Caki2 (cell line): ENCODE results near the gene HACD1. TPM values are rescaled to one million over a fixed set of nuclear protein-coding genes. Genes with fewer than 3 reads are reported as not detected.

ENCODE experiments used
- total RNA-seq: library from RNA; depleted of rRNA; stranded (reverse); fragments of >200 nt; shearing (Covaris generic); gene quantifications from 2 replicates; pipeline ENCODE4 v1.2.3, GENCODE V29; 2014; ENCODE audit warnings: low replicate concordance; rRNA removed

Gene HACD1
- total RNA-seq, 1 experiment from 2014 or later = 87.0 TPM

Other genes starting within 250 kb of the HACD1 start
- not detected in 2 replicates for gene ST8SIA6, start 162.8 kb downstream of the HACD1 start, total RNA-seq
- gene STAM, start 26.8 kb upstream of the HACD1 start, total RNA-seq = 14.3 and 23.6 TPM in 2 replicates
- 0.14 TPM in 1 of 2 replicates, not detected in the other for gene TMEM236, start 134.8 kb upstream of the HACD1 start, total RNA-seq
- not detected in 2 replicates for gene MRC1, start 192.0 kb upstream of the HACD1 start, total RNA-seq